CD4-positive, alpha-beta T cell treated with Interleukin-4 for 4 hours (primary cell): Measurements from ENCODE around the gene RFX1.
A peak's percentile ranks its signal among the peaks of the same experiment; 100 is the strongest.

Experiments
- DNase-seq: peaks from one replicate; pipeline ENCODE4 v3.0.0-alpha.2; 2020

The RFX1 gene

DNA sequence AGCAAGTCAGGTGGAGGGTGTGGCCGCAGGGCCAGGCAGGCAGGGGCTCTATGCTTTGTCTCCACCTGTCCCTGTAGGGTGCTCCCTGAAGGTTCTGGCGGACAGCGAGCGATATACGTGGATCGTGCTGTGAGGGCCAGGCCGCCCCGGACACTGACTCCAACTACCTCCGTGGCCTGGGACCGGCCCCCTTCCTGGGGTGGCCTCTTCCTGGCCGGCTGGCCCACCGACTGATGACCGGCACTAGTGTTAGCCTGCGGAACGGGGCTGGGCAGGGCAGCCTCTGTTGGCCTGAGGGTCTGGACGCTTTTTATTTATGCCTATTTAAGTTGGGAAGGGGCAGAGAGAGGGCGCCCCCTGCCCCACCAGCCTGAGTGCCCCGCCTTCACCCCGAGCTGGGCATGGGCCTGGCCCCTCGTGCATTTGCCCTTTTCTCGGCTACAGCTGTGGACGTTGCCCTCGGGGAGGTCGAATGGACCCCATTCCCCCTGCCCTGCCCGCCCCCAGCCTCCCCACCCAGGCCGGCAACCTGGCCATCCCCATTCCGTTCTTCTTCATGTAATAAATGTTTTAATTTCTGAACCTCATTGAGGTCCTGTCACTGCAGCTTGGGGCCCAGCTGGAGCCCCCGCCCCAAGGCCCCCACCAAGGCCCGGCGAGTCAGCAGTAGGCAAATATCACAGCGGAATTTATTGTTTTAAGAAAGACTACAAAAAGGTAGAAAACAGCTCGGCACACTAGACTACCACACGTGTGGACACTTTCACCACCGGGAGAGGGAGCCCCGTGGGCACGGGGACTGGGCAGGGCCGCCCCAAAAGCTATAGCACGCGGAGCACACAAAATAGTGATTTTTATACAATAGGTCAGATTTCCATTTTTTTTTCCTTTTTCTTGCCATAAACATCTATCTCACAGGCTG, 45.0 kb downstream of the RFX1 start:
- no peak for DNase-seq

DNA sequence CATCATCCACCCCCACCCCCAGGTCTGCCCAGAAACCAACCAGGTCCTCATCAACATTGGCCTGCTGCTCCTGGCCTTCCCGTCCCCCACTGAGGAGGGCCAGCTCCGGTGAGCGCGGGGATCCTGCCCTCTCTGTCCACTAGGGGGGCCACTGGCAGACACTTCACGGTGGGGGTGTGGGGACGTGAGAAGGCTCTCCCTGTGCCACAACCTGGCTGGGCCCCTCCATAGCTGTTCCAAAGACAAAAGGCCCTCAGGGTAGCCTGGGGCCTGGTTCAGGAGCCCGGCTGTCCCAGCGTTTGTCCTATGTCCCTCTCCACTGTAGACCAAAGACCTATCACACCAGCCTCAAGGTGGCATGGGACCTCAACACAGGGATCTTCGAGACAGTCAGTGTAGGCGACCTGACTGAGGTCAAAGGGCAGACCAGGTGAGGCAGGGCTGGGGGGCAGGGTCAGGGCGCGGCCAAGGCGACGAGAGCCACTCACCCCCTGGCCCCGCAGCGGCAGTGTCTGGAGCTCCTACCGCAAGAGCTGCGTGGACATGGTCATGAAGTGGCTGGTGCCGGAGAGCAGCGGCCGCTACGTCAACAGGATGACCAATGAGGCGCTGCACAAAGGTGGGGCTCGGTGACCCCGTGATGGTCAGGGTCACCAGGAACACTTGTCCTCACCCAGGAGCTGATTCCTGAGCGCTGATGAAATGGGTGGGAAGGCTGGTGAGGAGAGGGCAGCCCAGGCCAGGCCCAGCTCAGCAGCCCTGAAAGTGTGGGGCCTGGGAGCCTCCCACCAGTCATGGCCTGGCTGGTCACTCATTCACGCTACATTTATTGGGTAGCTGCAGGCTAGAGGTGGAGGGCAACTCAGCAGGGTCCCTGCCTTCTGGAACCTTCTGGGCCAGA, 45.9 kb downstream of the RFX1 start:
- peak; percentile 14 for DNase-seq

DNA sequence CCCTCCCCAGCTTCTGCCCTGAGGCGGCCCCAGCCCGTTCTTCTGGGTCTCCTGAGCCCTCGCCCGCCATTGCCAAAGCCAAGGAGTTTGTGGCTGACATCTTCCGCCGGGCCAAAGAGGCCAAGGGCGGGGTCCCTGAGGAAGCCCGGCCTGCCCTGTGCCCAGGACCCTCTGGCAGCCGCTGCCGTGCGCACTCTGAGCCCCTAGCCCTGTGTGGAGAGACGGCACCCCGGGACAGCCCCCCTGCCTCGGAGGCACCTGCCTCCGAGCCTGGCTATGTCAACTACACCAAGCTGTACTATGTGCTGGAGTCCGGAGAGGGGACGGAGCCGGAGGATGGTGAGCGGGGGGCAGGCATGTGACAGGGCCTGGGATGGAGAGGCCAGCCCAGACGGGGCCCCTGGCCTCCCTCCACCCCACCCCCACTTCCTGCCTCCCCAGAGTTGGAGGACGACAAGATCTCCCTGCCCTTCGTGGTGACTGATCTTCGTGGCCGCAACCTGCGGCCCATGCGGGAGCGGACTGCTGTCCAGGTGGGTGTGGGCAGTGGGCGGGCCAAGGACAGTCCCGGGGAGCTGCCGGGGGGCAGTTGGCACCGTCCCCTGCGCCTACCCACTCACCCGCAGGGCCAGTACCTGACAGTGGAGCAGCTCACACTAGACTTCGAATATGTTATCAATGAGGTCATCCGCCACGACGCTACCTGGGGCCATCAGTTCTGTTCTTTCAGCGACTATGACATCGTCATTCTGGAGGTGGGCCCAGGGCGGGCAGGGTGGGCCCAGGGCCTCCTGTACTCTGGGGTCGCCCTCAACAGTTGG, 46.8 kb downstream of the RFX1 start:
- no peak for DNase-seq

DNA sequence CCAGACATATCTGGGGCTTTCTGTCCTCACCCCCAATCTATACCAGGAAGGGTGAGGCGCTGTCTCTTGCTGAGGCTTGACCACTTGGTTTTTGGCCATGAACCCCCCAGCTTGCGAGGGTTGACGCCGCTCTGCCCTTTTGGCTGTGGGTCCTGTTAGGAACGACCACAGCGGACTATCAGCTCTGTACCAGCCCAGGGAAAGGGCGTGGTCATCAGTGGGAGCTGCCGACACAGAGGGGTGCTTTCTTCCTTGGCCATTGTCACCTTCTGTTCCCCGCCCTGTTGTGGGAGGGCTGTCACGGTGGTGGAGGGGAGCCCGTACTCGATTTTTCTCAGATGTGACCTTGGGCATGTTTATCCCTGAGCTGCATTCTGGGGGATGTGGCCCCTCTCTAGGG, 48.1 kb downstream of the RFX1 start:
- DNase-seq, result no peak

DNA sequence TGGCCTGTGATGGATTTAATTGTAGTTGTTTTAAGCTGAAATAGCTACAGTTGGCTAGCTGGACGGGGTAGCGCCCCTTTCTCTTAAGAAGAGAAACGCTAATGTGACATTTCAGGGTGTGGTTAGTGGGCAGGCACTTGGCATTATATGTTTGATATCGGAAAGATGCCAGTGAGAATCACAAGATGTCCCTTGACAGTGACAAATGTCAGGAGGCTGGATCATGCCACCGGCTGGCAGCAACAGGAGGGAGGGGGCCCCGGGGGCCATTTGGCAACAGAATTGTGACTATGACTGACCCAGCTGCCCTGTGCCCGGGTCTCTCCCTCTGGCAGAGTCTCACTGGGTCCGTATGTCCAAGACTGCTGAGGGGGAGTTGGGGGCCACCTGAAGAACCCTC, 49.1 kb downstream of the RFX1 start:
- no peak for DNase-seq

DNA sequence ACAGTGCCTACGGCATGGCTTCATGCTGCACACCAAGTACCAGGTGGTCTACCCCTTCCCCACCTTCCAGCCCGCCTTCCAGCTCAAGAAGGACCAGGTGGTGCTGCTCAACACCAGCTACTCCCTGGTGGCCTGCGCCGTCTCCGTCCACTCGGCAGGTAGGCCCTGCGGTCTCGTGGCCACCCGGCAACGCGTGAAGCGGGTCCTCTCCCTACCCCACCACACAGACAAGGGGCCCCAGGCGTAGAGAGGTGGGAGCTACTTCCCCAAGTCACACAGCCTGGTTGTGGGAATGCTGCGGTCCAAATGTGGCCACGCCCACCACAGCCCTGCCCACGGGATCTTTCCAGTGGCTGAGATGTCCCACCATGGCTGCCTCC, 49.8 kb downstream of the RFX1 start:
- no peak for DNase-seq

DNA sequence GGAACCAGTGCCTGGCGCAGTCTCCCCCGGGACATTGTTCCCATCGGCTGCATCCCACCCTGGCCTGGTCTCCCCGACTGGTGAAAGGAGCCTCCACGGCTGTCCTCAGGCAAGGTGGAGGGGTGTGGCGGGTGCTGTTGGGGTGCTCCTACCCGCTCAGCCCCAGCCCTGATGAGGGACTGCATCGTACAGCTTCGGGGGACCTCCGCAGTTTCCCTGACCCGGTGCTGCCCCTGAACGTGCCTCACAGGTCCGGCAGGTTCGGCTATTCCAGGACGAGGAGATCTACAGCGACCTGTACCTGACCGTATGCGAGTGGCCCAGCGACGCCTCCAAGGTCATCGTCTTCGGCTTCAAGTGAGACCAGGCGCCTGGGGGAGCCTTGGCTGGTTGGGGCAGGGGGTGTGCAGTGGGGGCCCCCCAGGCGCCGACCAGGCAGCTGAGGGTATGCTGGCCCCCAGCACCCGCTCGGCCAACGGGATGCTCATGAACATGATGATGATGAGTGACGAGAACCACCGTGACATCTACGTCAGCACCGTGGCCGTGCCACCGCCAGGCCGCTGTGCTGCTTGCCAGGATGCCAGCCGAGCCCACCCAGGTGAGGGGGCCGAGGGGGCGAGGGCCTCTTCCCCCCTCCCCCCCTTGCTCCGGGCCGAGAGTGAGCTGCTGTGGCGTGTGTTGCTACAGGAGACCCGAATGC, 50.3 kb downstream of the RFX1 start:
- DNase-seq, result no peak

DNA sequence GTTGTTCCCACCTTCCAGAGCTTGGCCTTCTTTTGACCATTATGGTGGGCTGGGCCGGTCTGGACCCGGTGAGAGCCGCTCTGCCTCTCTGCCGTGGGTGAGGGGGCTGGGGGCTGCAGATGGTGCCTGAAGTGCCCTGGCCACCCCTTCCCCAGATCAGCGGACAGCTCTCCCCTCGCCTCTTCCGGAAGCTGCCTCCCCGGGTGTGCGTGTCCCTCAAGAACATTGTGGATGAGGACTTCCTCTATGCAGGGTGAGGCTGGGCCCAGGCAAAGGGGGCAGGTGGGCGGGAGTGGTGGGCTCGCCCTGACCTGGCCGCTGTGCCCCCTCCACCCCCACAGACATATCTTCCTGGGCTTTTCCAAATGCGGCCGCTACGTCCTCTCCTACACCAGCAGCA, 51.9 kb downstream of the RFX1 start:
- DNase-seq, result no peak

DNA sequence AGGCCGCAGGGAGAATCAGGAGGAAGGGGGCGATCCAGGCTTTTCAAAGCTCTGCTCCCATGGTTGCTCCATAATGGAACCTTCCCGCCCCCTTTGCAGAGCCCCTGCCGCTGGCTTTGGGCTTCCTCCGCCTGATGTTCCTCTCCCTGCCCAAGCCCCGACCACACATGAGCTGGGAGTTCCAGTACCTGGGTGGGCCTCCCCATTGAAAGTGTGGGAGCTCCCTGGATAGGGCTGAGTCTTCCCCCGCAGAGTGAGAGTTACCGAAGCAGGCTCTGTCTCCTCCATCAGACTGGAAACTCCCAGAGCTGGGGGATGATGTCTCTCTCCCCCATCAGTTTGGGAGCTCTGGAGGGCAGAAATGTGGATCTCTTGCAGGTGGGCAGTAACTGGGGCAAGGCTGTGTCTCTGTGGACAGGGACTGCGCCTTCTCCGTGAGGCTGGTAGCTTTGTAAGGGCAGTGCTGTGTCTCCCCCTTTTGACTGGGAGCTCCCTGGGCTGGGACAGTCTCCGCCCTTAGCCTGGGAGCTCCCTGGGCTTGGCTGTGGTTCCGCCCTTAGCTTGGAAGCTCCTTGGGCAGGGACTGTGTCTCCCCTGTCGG, 53.1 kb downstream of the RFX1 start:
- no peak for DNase-seq

DNA sequence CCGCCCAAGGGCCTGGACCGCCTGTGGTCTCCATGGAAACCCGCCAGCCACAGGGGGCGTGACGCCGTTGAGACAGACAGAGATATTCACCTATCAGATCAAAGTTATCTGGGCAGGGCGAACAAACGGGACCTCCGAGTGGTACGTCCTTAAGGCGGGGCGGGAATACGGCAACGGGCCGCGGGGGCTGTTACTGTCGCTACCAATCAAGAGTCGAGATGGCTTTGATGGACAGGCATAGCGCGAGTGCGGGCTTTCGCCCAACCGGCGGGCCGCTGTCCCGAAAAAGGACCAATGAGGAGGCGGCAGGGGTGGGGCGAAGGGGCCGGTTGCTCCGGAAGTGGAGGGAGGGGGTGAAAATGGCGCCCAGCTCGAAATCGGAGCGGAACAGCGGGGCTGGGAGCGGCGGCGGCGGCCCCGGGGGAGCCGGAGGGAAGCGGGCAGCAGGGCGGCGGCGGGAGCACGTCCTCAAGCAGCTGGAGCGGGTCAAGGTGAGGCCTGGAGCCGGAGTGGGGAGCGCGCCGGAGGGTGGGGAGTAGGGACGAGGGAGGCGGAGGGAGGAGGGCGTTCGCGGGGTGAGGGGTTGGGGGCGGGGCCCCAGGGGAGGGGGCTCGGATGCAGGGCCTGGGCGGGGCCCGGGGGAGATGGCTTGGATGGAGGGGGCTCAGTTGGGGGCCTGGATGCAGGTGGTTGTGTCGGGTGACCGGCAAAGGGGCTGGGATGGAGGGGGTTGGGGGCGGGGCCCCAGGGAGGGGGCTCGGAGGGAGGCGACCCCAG, 53.8 kb downstream of the RFX1 start, which contains the start of gene DCAF15:
DCAF15 (plus strand) TSS at position 356 of the 777 bp plus-strand sequence; CDS start at position 360, 4 bp downstream.
- DNase-seq, result peak; percentile 100

DNA sequence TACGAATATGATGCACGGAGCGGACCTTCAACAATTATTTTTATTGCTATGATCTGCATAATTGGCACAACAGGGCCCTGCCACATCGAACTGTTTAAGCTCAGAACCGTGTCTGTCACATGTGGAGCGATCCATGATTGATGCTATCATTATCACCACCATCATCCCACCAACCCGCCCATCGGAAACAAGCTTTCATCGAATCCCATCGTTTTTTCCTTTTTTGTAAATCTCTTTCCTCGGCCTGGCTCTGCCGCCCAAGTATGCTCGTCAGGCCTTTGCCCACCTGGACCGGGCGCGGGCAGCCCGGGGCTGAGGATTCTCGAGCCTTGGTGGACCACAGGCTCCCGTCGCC, 54.3 kb downstream of the RFX1 start:
- DNase-seq, result no peak

DNA sequence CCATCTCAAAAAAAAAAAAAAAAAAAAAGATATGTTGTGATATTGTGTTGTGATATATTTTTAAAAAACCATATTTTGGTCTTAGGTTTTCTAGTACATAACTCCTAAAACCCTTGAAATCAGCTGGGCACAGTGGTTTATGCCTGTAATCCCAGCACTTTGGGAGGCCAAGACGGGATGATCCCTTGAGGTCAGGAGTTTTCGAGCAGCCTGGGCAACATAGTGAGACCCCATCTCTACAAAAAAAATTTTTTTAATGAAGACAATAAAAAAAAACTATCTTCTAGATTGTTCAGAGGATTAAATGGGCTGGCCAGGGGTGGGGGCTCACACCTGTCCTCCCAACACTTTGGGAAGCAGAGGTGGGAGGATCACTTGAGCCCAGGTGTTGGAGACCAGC, 55.1 kb downstream of the RFX1 start:
- no peak for DNase-seq

DNA sequence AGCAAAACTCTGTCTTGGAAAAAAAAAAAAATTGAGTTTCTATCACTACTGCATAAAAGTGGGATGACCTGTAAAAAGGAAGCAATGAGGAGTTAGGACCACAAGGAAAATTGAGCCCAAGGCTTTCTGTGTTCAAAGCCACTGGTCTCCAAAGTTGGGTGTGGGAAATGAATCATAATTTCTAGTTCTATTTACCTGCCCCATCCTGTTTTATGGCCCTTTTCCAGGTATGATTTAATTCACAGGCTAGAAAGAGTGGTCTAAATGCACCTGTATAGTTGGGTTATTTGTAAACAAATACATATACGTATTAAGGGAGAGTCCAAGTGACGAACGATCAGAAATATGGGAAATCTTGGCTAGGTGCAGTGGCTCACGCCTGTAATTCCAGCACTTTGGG, 59.7 kb downstream of the RFX1 start:
- DNase-seq, result no peak

DNA sequence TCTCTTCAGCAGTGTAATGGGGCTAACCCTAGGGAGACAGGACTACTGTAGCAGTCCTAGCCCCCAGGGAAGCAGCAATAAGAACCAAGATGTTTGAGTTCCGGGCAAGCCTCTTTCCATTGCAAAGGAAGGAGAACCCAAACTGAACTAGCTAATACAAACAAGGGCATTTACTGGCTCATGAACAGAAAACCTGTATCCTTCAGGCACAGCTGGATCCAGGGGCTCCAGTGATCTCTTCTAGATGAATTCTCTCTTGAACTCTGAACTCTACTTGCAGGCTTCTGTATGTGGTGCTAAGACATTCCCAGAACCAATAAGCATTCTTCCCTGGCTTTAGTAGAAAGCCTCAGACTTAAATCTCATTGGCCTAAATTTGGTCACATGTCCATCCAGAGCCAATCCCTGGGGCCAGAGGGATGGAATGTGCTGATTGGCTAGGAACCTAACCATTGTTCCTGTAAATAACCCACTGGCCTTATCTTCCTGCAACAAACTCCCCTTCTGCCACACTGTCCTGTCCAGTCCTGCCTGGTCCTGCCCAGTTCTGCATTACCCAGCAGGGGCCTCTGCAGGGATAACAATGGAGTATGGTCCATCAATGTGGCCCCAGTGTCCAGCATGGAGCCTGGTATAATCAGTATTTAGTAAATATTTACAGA, 64.0 kb downstream of the RFX1 start:
- no peak for DNase-seq

DNA sequence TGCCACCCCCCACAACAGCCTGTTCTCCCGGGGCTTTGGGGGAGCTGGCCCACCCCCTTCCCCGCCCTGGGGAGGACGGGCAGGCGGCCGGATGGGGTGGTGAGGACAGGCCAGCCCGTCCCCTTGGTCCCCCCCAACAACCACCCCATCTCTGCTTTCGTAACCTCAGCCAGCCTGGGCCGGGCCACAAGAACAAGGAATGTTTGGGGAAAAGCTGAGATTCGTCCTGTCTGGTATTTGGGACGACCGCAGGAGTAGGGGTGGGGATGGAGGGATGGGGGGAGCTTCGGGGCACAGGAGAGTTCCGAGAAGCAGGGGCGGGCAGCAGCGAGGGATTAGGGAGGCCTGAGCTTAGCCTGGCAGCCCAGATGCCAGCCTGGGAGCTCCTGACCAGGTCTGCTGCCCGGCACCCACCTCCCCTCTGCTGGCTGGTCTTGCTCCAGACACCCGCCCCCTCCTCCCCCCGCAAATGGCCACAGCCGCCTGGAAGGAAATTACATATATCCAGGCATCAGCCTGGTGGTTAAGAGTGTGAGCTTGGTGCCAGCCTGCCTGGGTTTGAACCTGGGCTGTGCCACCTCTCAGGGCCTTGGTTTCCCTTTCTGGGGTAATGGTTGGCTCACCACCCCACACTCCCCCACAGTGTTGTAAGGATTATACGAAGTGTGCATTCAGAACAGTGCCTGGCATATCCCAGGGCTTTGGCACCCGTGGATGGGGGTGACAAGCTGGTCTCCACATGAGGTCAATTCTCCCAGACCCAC, 67.6 kb downstream of the RFX1 start, which contains the start of gene PODNL1:
PODNL1 (minus strand) TSS at position 117 of the 764 bp plus-strand sequence. CDS start 236 bp downstream, outside the sequence.
- no peak for DNase-seq

DNA sequence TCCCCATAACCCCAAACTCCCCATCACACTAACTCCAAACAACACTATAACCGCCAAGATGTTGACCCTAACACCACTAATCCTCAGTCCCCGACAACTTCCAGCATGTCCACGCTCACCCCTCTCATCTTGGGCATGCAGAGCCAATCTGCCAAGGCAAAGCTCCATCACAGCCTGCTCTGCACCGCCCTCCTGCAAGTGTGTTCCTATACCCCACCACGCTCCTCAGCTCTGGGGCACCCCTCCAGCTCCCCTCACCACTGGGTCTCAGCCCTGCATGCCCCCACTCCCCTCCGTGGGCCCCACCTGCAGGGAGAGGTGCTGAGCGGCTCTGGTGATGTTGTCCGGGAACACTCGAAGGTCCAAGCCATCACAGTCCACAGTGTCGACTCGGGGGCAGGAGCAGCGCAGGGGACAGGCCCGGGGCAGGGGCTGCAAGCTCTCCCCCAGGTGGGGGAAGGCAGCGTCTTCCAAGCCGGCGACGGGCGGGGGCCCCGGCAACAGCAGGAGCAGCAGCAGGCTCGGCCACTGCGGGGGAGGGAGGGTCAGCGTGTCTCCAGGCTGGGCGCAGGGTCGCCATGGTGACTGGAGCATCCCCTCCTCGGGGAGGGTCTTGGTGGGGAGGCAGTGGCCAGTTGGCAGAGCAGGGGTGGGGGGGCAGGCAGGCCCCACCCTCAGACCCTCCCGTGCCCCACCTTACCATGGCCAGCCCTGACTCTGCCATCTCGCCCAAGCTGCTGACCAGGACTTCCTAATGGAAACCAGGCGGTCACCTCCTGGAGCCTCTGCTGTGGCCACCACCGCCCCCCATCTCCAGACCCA, 68.4 kb downstream of the RFX1 start:
- DNase-seq, result no peak

DNA sequence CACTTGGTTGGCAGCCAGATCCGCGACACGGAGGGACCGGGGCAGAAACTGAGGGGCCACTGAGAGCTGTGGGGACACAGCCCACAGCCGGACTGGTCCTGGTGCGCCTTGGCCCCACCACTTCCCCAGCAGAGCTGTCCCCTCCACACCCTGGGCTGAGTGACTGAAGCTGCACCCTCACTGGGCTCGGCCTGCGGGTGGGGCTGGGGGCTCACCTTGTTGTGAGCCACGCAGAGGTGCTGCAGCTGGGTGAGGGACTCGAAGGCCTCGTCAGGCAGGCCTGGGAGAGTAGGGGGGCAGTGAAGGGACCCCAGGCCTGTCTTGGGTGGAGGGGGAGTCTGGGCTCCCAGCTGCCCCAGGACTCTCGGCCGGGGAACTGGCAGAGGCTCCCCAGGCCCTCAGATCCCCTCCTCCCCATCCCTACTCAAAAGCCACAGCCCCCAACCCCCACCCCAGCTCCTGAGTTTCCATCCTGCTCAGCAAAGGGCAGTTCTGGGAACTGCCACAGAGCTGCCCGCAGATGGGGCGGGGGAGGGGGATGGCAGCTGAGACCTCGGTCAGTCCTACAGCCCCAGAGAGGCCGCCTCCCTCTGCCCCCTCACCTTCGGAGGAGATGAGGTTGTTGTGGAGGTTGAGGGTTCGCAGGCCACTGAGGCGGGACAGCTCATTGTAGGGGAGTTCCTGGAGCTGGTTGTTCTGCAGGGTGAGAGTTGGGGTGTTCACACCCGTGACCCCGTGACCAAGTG, 70.2 kb downstream of the RFX1 start:
- no peak for DNase-seq

DNA sequence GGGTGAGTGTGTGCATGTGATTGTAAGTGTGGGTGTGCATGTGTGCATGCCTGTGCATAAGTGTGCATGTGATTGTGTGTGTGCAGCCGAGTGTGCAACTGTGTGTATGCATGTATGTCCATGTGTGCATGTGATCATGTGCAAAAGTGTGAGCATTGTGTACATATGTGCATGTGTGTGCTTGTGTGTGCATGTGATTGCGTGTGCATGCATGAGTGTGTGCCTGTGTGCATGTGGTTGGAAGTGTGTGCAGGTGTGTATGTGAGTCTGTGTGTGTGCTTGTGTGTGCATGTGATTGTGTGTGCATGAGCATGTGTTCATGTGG, 71.4 kb downstream of the RFX1 start:
- no peak for DNase-seq
